Measurements from ENCODE around the gene EVI5L. TPM values are rescaled to one million over a fixed set of nuclear protein-coding genes. Genes with fewer than 3 reads are reported as not detected.

The EVI5L gene
- total RNA-seq, 6 experiments from 2014 or later: 3.7 to 6.3 (median 4.9) TPM

GRCh38 chr19:7839476-7839875 is 9.5 kb downstream of the EVI5L start:
- DNase-seq: no peak
- H3K27ac ChIP-seq: no peak overlapping the region
- no peaks in the 10 kb centered on the region for H3K4me1 ChIP-seq
- H3K36me3 ChIP-seq: no peaks in the 10 kb centered on the region
- ATAC-seq: no peak
- H3K27me3 ChIP-seq: no peaks in the 10 kb centered on the region
- intact Hi-C loops (cut with DNase I): no loop called here
- 96% methylated on average over 6 of the region's 6 CpGs for WGBS (ENCODE audit: insufficient coverage, low coverage, low lambda C conversion rate, missing lambda C conversion rate)
- H3K4me3 ChIP-seq: no peak overlapping the region
- H3K9me3 ChIP-seq: no peaks in the 10 kb centered on the region
- TF ChIP-seq POLR2A (IDR thresholded peaks at IDR 0.05): no peak
- TF ChIP-seq CTCF (IDR thresholded peaks at IDR 0.05): no peak

GRCh38 chr19:7840629-7841028 is 10.6 kb downstream of the EVI5L start:
- WGBS (ENCODE audit: insufficient coverage, low coverage, low lambda C conversion rate, missing lambda C conversion rate): 95% methylated on average over 8 of the region's 8 CpGs
- ATAC-seq: no peak
- TF ChIP-seq CTCF (IDR thresholded peaks at IDR 0.05) (no peak), POLR2A (IDR thresholded peaks at IDR 0.05) (no peak)
- H3K36me3 ChIP-seq: no peaks in the 10 kb centered on the region
- no peaks in the 10 kb centered on the region for H3K4me1 ChIP-seq
- H3K9me3 ChIP-seq: no peaks in the 10 kb centered on the region
- H3K27me3 ChIP-seq: no peaks in the 10 kb centered on the region
- intact Hi-C loops (cut with DNase I): no loop called here
- DNase-seq: no peak
- no peak overlapping the region for H3K4me3 ChIP-seq
- H3K27ac ChIP-seq: no peak overlapping the region

GRCh38 chr19:7841751-7842660 is 12.0 kb downstream of the EVI5L start:
- Histone ChIP-seq H3K36me3 (no peaks in the 10 kb centered on the region), H3K9me3 (no peaks in the 10 kb centered on the region), H3K27me3 (no peaks in the 10 kb centered on the region), H3K27ac (no peak overlapping the region), H3K4me1 (no peaks in the 10 kb centered on the region), H3K4me3 (no peak overlapping the region)
- TF ChIP-seq POLR2A (IDR thresholded peaks at IDR 0.05) (no peak), CTCF (IDR thresholded peaks at IDR 0.05) (no peak)
- no peak for ATAC-seq
- WGBS (ENCODE audit: insufficient coverage, low coverage, low lambda C conversion rate, missing lambda C conversion rate): 95% methylated on average over 9 of the region's 11 CpGs
- intact Hi-C loops (cut with DNase I): no loop called here
- no peak for DNase-seq

GRCh38 chr19:7842661-7843294 is 12.8 kb downstream of the EVI5L start:
- no peaks in the 10 kb centered on the region for H3K9me3 ChIP-seq
- no peaks in the 10 kb centered on the region for H3K4me1 ChIP-seq
- H3K27ac ChIP-seq: no peak overlapping the region
- no peaks in the 10 kb centered on the region for H3K27me3 ChIP-seq
- WGBS (ENCODE audit: insufficient coverage, low coverage, low lambda C conversion rate, missing lambda C conversion rate): 92% methylated on average over 12 of the region's 12 CpGs
- TF ChIP-seq POLR2A (IDR thresholded peaks at IDR 0.05) (no peak), CTCF (IDR thresholded peaks at IDR 0.05) (no peak)
- DNase-seq (no peak), ATAC-seq (no peak)
- intact Hi-C loops (cut with DNase I): no loop called here
- no peaks in the 10 kb centered on the region for H3K36me3 ChIP-seq
- H3K4me3 ChIP-seq: no peak overlapping the region
